Lower leg skin (tissue), 4 donors: ENCODE data around the gene MRPL39. TPM values are rescaled to one million over a fixed set of nuclear protein-coding genes. Genes with fewer than 3 reads are reported as not detected.

Experiments
- DNase-seq, 2 donors: peaks; one replicate each; pipeline ENCODE4 v3.0.0-alpha.2; 2019; ENCODE audit warnings: low spot score in 2 of 2
- H3K4me3 ChIP-seq: fragments of 200-600 bp; sonication (generic); 2 replicates; pipeline ENCODE4 v1.5.1; 2017; ENCODE audit warnings: mild to moderate bottlenecking, low read depth; ENCODE audit not compliant: poor library complexity, severe bottlenecking
- POLR2A ChIP-seq, 2 donors: fragments of 450-650 bp; IDR thresholded peaks; one replicate each; pipeline ENCODE4 v1.6.1; 2016 to 2017; ENCODE audit warnings: antibody characterized with exemption in 2 of 2, mild to moderate bottlenecking in 1 of 2, moderate library complexity in 1 of 2
- whole genome bisulfite sequencing, 2 donors: methylation state at CpG; one replicate each; pipeline ENCODE4 v1.1.5; 2018; 5-methylcytosine and 5-hydroxymethylcytosine counted together
- intact Hi-C: fragments of 100-400 bp; cut with DNase I; formaldehyde crosslinking; loops from one replicate; pipeline ENCODE4 v1.15.0; 2023; ENCODE audit warnings: low total_unique reads
- total RNA-seq, 4 donors: library from RNA; depleted of rRNA; stranded (reverse); fragments of >200 nt; gene quantifications; one replicate each; pipeline ENCODE4 v1.1.0, GENCODE V29; 2016
- TF ChIP-seq, protein P1 (sequence below), 3 donors: fragments of 450-650 bp; IDR thresholded peaks; one replicate each; pipeline ENCODE4 v1.5.1; 2016; ENCODE audit warnings: antibody characterized with exemption in 3 of 3, mild to moderate bottlenecking in 3 of 3, moderate library complexity in 2 of 3

MRPL39 gene
- total RNA-seq, 4 donors from 2014 or later = 18.0 to 26.5 (median 21.4) TPM

DNA sequence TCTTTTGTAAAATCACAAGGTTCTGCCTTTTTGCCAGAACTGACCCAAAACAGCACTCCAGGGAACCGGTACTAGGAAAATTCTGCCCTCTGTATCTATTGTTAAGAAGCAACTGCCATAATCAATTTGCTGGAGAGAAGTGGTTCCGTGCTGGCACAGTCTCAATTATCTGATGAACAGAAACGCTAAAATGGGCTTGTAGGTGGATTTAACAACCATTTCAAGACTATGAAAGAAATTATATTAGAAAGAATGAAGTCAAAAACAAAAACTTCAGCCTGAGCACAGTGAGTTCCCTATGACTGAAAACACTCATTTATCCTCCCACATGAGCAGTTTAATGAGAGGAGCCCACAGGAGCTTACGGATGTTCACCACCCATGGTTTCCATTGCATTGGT, 36.2 kb upstream of the MRPL39 start:
- DNase-seq = no peak
- intact Hi-C loops = no loop called here

DNA sequence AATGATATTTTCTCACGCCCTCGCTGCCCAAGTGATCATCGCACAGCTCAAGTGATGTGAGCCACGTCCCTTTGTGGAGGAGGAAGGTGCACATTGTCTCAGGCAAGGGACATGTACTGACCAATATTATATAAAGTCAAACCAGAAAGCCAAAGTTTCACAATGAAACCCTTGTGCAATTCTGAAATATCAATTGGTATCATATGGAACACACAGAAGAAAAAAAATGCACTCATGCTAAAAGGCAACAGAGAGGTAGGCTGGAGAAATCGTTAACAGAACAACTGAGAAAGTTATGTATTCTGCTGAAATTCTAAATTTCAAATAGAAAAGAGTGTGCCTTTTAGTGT, 33.6 kb upstream of the MRPL39 start:
- intact Hi-C loops = no loop called here
- 45 to 50% methylated on average over 5 of the region's 5 CpGs for WGBS, 2 donors
- no peak overlapping the region for H3K4me3 ChIP-seq
- TF ChIP-seq POLR2A (IDR thresholded peaks at IDR 0.05) = no peak
- TF ChIP-seq, protein P1, sequence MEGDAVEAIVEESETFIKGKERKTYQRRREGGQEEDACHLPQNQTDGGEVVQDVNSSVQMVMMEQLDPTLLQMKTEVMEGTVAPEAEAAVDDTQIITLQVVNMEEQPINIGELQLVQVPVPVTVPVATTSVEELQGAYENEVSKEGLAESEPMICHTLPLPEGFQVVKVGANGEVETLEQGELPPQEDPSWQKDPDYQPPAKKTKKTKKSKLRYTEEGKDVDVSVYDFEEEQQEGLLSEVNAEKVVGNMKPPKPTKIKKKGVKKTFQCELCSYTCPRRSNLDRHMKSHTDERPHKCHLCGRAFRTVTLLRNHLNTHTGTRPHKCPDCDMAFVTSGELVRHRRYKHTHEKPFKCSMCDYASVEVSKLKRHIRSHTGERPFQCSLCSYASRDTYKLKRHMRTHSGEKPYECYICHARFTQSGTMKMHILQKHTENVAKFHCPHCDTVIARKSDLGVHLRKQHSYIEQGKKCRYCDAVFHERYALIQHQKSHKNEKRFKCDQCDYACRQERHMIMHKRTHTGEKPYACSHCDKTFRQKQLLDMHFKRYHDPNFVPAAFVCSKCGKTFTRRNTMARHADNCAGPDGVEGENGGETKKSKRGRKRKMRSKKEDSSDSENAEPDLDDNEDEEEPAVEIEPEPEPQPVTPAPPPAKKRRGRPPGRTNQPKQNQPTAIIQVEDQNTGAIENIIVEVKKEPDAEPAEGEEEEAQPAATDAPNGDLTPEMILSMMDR (IDR thresholded peaks at IDR 0.05) = no peak
- DNase-seq = no peak

More for the DNA sequence above, 36.2 kb upstream of the MRPL39 start:
- H3K4me3 ChIP-seq = no peak overlapping the region
- TF ChIP-seq, protein P1 (IDR thresholded peaks at IDR 0.05) = no peak
- TF ChIP-seq POLR2A (IDR thresholded peaks at IDR 0.05) = no peak
- 84 to 87% methylated on average over 4 of the region's 4 CpGs for WGBS, 2 donors

DNA sequence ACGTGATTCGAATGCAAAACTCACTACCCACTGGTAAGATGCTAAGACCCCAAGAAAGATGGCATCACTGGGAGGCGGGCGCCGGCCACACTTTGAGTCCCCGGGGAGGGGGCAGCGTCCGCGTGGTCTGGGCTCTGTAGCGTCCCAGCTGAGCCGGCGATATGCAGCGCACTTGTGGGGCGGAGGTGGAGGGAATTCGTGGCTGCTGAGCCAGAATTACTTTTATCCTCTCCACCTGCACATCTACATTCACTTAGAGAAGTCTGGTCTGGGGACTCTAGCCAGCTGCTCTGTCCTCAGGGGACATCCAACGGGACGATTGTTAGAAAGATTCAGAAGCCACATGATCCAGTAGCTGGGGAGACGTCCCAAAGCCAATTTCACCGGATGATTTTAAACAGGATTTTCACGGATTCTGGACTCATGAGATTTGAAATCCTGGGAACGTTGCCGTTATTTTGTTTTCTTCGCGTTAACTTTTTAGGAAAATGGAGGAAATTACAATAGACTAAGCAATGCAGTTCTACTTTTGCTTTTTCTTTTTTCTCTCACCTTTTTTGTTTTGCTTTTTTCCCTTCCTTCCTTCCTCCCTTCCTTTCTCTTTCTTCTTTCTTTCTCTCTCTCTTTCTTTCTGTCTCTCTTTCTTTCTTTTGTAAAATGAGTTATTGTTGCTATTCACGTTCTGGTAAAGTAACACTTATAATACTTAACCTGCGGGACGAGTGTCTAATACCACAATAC, 33.1 kb upstream of the MRPL39 start:
- intact Hi-C loops = no loop called here
- 4 to 7% methylated on average over 26 to 27 of the region's 27 CpGs for WGBS, 2 donors
- DNase-seq = no peak

DNA sequence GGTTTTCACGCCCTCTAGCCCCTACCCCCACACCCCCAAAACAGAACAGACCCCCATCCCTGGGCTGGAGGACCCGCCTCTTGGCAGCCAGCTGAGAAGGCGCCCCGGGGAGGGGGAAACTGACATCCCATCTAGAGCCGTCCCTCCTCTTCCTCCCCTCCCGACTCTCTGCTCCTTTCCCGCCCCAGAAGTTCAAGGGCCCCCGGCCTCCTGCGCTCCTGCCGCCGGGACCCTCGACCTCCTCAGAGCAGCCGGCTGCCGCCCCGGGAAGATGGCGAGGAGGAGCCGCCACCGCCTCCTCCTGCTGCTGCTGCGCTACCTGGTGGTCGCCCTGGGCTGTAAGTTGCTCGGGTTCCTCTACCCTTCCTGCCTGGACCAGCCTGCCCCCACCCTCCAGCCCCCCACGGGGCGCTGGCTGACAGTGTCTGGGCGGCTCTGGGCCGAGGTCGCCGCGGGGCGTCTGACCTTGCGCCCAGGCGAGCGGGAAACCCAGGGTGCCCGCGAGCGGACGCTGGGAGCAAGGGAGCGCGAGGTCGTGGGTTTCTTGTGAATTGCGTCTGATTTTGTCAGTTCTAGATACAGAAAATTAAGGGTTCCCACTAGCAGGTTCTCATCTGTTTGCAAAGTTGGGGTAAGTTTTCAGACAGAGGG, 32.4 kb upstream of the MRPL39 start:
- DNase-seq = peak in 1 of 2 donors; percentile 85
- WGBS, 2 donors = 0 to 1% methylated on average over 12 to 36 of the region's 40 CpGs
- intact Hi-C loops = no loop called here
- TF ChIP-seq, protein P1 (IDR thresholded peaks at IDR 0.05) = no peak
- TF ChIP-seq POLR2A (IDR thresholded peaks at IDR 0.05) = no peak
- peak overlapping the region; percentile 48 for H3K4me3 ChIP-seq

More for the DNA sequence above, 33.1 kb upstream of the MRPL39 start:
- TF ChIP-seq POLR2A (IDR thresholded peaks at IDR 0.05) = no peak
- TF ChIP-seq, protein P1 (IDR thresholded peaks at IDR 0.05) = no peak
- H3K4me3 ChIP-seq = peak overlapping the region; percentile 48

DNA sequence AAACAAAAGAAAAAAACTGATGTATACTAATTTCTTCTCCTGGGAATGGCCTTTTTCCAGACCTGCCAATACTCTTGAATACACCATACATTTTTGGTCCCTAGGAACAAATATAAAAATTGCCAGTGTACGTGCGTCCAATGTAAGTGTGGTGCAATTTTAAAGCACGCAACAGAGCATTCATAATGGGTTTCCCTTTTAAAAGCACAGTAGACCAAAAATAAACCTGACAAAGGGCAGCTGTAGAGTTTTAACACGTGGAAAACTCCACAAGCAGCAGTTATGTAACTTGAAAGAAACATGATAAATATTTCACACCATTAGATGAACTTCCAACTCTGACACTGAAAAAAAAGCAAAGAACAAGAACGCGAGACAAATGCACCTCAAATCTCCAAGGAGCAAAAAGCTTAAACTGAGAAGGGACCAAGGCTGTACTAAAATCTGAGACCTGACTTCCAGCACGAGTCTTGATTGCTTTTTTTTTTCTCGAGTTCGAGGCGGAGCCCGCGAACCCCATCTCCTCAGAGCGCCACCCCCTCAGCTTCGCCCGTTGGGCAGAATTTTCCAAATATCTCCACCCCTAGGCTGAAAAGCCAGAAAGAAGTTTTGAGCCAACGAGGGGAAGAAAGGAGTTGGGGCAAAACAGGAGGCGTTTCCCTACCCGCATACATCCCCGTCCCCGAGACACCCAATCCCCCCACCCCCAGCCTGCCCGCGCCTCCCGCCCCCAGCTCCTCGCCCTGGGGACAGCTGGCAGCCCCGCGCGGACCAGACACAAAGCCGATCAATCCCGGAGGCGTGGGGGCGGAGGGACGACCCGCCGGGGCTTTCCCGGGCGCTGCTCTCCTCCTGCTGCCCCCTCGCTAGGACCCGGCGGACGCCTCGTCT, 31.6 kb upstream of the MRPL39 start, which contains the start of gene JAM2:
JAM2 (plus strand) TSS at position 599 of the 891 bp plus-strand sequence. CDS start 564 bp downstream, outside the sequence.
- intact Hi-C loops = no loop called here
- peak in 1 of 2 donors; percentile 83 for DNase-seq
- TF ChIP-seq, protein P1 (IDR thresholded peaks at IDR 0.05) = no peak
- no peak for TF ChIP-seq POLR2A (IDR thresholded peaks at IDR 0.05)
- peak within 1 kb of the TSS; percentile 48 for H3K4me3 ChIP-seq
- 0 to 1% methylated on average over 40 to 41 of the region's 41 CpGs for WGBS, 2 donors
